Activated CD4-positive, alpha-beta memory T cell treated with anti-CD3 and anti-CD28 coated beads, Interleukin-2, amount 10 ng/mL, durations not matched to agents 7 days and 5 days (primary cell): Measurements from ENCODE around the gene FHL3. TPM values are rescaled to one million over a fixed set of nuclear protein-coding genes. Genes with fewer than 3 reads are reported as not detected.

Experiments
- CTCF ChIA-PET: fragments of 350-600 bp; sonication (Branson Sonifier 250); formaldehyde crosslinking; loops from one replicate; lab custom pipeline; 2021; ENCODE audit warnings: antibody characterized with exemption, inconsistent platforms; lab: Charles Lee
- POLR2A ChIA-PET: fragments of 350-600 bp; sonication (Branson Sonifier 250); formaldehyde crosslinking; loops from one replicate; lab custom pipeline; 2021; ENCODE audit warnings: antibody characterized with exemption; lab: Charles Lee
- DNase-seq: peaks from one replicate; pipeline ENCODE4 v3.0.0-alpha.2; 2020
- H3K27ac Mint-ChIP-seq: one replicate; pipeline ENCODE4 v1.8.0; 2021; ENCODE audit warnings: mild to moderate bottlenecking, mixed read lengths
- H3K27me3 Mint-ChIP-seq: one replicate; pipeline ENCODE4 v1.8.0; 2021; ENCODE audit warnings: mixed read lengths
- H3K36me3 Mint-ChIP-seq: one replicate; pipeline ENCODE4 v1.8.0; 2021; ENCODE audit warnings: low read depth, mixed read lengths
- H3K4me1 Mint-ChIP-seq: one replicate; pipeline ENCODE4 v1.8.0; 2021; ENCODE audit warnings: mixed read lengths
- H3K4me3 Mint-ChIP-seq: one replicate; pipeline ENCODE4 v1.8.0; 2021; ENCODE audit warnings: mild to moderate bottlenecking, mixed read lengths
- H3K9me3 Mint-ChIP-seq: one replicate; pipeline ENCODE4 v1.8.0; 2021; ENCODE audit warnings: mixed read lengths
- total RNA-seq, 2 experiments: library from RNA; stranded (reverse); gene quantifications; one replicate each; pipeline ENCODE4 v1.2.3, GENCODE V29; 2021

The FHL3 gene
- total RNA-seq, 2 experiments from 2014 or later: 9.1 to 9.8 TPM

DNA sequence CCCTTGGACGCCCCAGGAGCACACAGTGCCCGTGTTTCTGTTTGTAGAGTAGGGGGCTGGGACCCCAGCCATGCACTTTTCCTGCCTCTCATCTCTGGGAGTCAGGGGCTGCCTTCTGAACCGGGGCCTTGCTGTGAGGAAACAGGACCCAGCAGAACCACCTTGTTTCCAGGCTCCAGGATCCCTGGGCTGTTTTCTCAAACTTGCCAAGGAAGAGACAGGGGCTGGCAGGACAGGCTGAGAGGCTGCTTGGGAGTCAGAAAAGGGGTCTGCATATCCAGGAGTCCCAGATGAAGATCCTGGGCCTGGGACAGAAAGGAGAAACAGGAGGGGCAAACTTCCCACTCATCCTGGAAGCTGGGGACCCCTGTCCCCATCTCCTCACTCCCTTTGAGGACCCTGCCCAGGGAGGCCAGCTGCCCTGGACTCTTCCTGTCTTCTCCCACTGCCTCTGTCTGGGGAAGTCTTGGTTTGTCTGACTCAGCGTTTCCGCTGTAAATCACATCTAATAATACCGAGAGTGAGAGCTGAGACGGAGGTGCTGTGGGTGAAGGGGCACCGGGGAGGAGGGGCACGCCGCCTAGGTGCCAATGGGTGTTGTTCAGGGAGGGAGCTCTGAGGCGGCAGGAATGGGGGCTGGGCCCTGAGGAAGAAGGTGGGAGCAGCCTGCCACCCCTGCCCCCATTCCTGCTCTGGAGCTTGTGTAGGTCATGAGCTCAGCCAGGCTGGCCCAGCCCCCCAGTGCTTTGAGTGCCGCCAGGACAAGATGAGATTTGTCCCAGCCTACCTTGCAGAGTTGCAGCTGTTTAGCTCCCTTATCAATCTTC is 24.6 kb upstream of the FHL3 start:
- Mint-ChIP-seq H3K36me3 (peaks cover 5% of the 10 kb centered on the region), H3K9me3 (no peaks in the 10 kb centered on the region), H3K4me3 (no peak overlapping the region), H3K4me1 (peaks cover 54% of the 10 kb centered on the region), H3K27me3 (no peaks in the 10 kb centered on the region), H3K27ac (peak overlapping the region; percentile 52)
- ChIA-PET CTCF (interaction anchor here (0.5 to 3.9 kb wide), 12 partner anchors 10 to 1603 kb away, joined by 3 to 29 read pairs (median 3); partner anchors contain the start of gene MTF1), POLR2A (interaction anchor here (0.8 to 1.7 kb wide), 8 partner anchors 9 to 170 kb away, joined by 3 to 11 read pairs (median 3); partner anchors contain the start of genes SF3A3 and UTP11)
- peak; percentile 74 for DNase-seq

GRCh38 chr1:38029081-38029681 is 23.9 kb upstream of the FHL3 start:
- Mint-ChIP-seq H3K9me3 (no peaks in the 10 kb centered on the region), H3K4me1 (peaks cover 56% of the 10 kb centered on the region), H3K36me3 (peaks cover 8% of the 10 kb centered on the region), H3K4me3 (no peak overlapping the region), H3K27me3 (no peaks in the 10 kb centered on the region), H3K27ac (peak overlapping the region; percentile 52)
- CTCF ChIA-PET: interaction anchor here (0.7 to 3.9 kb wide), 10 partner anchors 11 to 562 kb away, joined by 3 to 29 read pairs (median 3); no protein-coding TSS in a partner anchor
- no peak for DNase-seq
- POLR2A ChIA-PET: interaction anchor here (1.0 to 2.0 kb wide), 4 partner anchors 10 to 169 kb away, joined by 3 to 11 read pairs (median 8); partner anchors contain the start of genes SF3A3 and UTP11

DNA sequence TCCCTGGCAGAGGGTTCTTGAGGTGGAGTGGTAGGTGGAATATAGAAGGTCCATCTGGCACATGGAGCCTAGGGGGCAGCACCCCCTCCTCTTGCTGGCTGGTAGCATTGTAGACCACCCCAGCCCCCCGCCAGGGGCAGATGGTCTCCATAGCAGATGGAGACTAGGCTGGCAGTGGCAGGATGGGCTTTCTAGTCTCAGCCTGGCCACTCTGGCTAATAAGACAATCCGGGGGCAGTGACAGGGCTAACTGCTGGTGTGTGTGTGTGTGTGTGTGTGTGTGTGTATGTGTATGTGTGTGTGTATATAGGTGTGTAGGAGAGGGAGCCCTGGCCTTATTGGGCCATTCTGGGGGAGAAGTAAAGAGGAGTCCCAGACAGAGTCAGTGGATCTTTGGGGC is 23.4 kb upstream of the FHL3 start:
- CTCF ChIA-PET: interaction anchor here (0.6 to 3.9 kb wide), 6 partner anchors 10 to 531 kb away, joined by 3 to 29 read pairs (median 4); partner anchors contain the start of gene SF3A3
- Mint-ChIP-seq H3K4me3 (no peak overlapping the region), H3K9me3 (no peaks in the 10 kb centered on the region), H3K27ac (peak overlapping the region; percentile 52), H3K36me3 (peaks cover 12% of the 10 kb centered on the region), H3K4me1 (peaks cover 56% of the 10 kb centered on the region), H3K27me3 (no peaks in the 10 kb centered on the region)
- POLR2A ChIA-PET: interaction anchor here (1.0 to 2.0 kb wide), 4 partner anchors 10 to 39 kb away, joined by 3 to 9 read pairs (median 4); partner anchors contain the start of genes SF3A3 and UTP11
- no peak for DNase-seq

GRCh38 chr1:38028105-38028591 is 22.8 kb upstream of the FHL3 start:
- peak; percentile 54 for DNase-seq
- POLR2A ChIA-PET: interaction anchor here (1.0 to 2.0 kb wide), 6 partner anchors 9 to 39 kb away, joined by 3 to 9 read pairs (median 4); partner anchors contain the start of genes SF3A3 and UTP11
- Mint-ChIP-seq H3K4me1 (peaks cover 56% of the 10 kb centered on the region), H3K27me3 (no peaks in the 10 kb centered on the region), H3K4me3 (no peak overlapping the region), H3K9me3 (no peaks in the 10 kb centered on the region), H3K36me3 (peaks cover 12% of the 10 kb centered on the region), H3K27ac (peak overlapping the region; percentile 52)
- CTCF ChIA-PET: interaction anchor here (0.6 to 3.9 kb wide), 5 partner anchors 10 to 178 kb away, joined by 3 to 29 read pairs (median 5); partner anchors contain the start of gene SF3A3

- H3K27ac Mint-ChIP-seq: peak overlapping the region; percentile 52
- ChIA-PET CTCF (interaction anchor here (0.7 to 3.9 kb wide), 7 partner anchors 9 to 808 kb away, joined by 3 to 29 read pairs (median 5); partner anchors contain the start of gene SF3A3), POLR2A (interaction anchor here (1.0 to 2.6 kb wide), 9 partner anchors 9 to 38 kb away, joined by 3 to 12 read pairs (median 4); partner anchors contain the start of genes POU3F1, SF3A3 and UTP11)
- H3K4me1 Mint-ChIP-seq: peaks cover 56% of the 10 kb centered on the region
- no peaks in the 10 kb centered on the region for H3K9me3 Mint-ChIP-seq
- no peaks in the 10 kb centered on the region for H3K27me3 Mint-ChIP-seq
- H3K4me3 Mint-ChIP-seq: no peak overlapping the region
- peaks cover 16% of the 10 kb centered on the region for H3K36me3 Mint-ChIP-seq
- no peak for DNase-seq
Observed at GRCh38 chr1:38027201-38028104, 22.1 kb upstream of the FHL3 start.

DNA sequence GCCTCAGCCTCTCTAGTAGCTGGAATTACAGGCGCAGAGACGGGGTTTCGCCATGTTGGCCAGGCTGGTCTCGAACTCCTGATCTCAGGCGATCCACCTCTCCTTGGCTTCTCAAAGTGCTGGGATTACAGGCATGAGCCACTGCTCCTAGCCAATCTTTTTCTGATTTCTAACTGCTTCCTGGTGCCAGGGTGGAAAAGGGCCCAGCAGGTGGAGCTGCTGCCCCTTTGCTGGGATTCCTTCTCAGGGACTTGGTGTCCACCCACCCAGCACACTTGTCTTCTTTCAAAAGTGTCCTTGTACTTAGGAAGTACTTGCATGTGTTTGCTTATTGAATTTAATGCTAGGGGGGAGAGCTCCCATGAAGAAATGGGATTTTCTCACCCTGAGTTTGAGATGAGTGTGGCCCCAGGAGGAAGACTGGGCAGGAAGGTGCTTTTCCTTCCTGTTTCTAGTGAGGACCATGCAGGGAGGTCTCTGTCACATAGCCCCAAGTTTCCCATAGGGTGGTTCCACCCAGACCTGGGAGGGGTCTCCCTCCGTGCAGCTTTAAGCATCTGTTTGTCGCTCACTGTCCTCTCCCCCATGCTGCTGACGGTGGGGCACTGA is 21.4 kb upstream of the FHL3 start:
- Mint-ChIP-seq H3K4me3 (no peak overlapping the region), H3K27ac (no peak overlapping the region), H3K9me3 (no peaks in the 10 kb centered on the region), H3K4me1 (peaks cover 55% of the 10 kb centered on the region), H3K36me3 (peaks cover 23% of the 10 kb centered on the region), H3K27me3 (no peaks in the 10 kb centered on the region)
- DNase-seq: peak; percentile 54
- POLR2A ChIA-PET: interaction anchor here (1.2 to 2.6 kb wide), 5 partner anchors 8 to 37 kb away, joined by 3 to 12 read pairs (median 5); partner anchors contain the start of genes POU3F1, SF3A3 and UTP11
- CTCF ChIA-PET: interaction anchor here (0.7 to 3.9 kb wide), 7 partner anchors 8 to 809 kb away, joined by 3 to 29 read pairs (median 3); no protein-coding TSS in a partner anchor

- Mint-ChIP-seq H3K36me3 (peaks cover 25% of the 10 kb centered on the region), H3K4me1 (peaks cover 47% of the 10 kb centered on the region), H3K27ac (no peak overlapping the region), H3K4me3 (no peak overlapping the region), H3K27me3 (no peaks in the 10 kb centered on the region), H3K9me3 (no peaks in the 10 kb centered on the region)
- ChIA-PET POLR2A (interaction anchor here (1.4 to 2.6 kb wide), 3 partner anchors 9 to 21 kb away, joined by 5 to 12 read pairs (median 5); partner anchors contain the start of genes POU3F1 and UTP11), CTCF (interaction anchor here (0.9 to 1.5 kb wide), 3 partner anchors 8 to 85 kb away, joined by 3 to 4 read pairs (median 4); no protein-coding TSS in a partner anchor)
- no peak for DNase-seq
Observed at GRCh38 chr1:38025664-38026063, 20.4 kb upstream of the FHL3 start.

DNA sequence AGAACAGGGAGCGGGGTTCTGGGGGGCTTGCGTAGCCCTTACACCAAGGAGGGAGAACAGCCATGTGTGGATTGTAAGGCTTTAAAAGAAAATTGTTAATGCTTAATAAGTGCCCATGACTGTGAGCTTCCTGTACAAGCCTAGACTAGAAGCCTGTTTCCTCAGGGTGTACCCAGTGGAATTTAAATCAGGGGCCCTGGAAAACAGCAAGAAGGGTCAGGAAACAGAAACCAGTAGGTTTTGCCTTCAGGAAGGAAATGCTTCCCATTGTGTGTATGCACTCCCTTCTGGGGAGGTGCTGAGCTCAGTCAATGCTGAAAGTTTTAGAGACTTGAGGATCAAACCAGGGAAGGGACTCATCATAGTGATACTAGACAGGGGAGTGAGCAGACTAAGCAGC is 19.9 kb upstream of the FHL3 start:
- CTCF ChIA-PET: interaction anchor here (1.3 to 1.5 kb wide), 2 partner anchors 46 to 85 kb away, joined by 3 to 4 read pairs; no protein-coding TSS in a partner anchor
- POLR2A ChIA-PET: interaction anchor here (0.8 to 2.6 kb wide), 3 partner anchors 9 to 16 kb away, joined by 3 to 12 read pairs (median 5); partner anchors contain the start of gene UTP11
- Mint-ChIP-seq H3K4me3 (no peak overlapping the region), H3K36me3 (peaks cover 29% of the 10 kb centered on the region), H3K27me3 (no peaks in the 10 kb centered on the region), H3K9me3 (no peaks in the 10 kb centered on the region), H3K27ac (no peak overlapping the region), H3K4me1 (peaks cover 44% of the 10 kb centered on the region)
- DNase-seq: no peak

DNA sequence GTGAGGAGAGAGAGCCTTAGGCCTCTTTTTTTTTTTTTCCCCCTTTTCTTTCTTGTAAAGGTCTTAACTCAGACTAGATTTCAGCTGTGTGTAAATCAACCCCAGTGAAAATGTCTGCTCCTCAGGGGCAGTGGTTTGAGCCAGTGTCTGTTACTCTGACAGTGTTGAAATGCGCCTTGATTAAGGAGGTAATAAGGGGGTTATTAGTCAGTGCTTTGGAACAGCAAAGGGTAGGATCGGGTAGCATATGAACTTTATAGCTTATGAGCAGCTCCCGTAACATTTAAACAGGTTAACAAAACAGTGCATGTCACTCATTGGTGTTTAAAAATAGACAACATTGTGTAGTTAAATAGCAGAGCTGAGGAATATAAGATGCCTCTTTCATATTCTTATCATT is 17.5 kb upstream of the FHL3 start:
- Mint-ChIP-seq H3K4me3 (no peak overlapping the region), H3K27ac (no peak overlapping the region), H3K9me3 (no peaks in the 10 kb centered on the region), H3K4me1 (peaks cover 27% of the 10 kb centered on the region), H3K27me3 (no peaks in the 10 kb centered on the region), H3K36me3 (peaks cover 44% of the 10 kb centered on the region)
- CTCF ChIA-PET: interaction anchor here (0.8 kb wide), 1 partner anchor 9 kb away, joined by 3 read pairs; no protein-coding TSS in a partner anchor
- no peak for DNase-seq
- POLR2A ChIA-PET: no interaction called here

DNA sequence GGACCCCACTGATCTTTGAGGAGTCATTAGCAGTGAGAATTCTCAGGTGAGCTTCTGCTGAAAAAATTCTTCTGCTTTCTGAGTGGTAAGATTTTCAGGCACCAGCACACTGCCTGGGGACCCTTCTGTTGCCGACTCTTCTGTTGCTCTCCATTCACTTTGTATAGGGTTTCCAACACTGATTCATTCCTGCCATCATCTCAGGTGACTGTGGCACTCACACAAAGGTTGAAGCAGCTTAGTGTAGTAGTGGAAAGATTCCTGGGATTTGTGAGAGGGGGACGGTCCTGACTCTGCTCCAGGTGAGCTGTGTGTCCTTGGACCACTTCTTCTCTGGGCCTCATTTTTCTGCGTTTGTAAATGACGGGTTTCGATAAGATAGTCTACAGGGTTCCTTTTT is 16.7 kb upstream of the FHL3 start:
- Mint-ChIP-seq H3K4me1 (peaks cover 18% of the 10 kb centered on the region), H3K9me3 (no peaks in the 10 kb centered on the region), H3K27me3 (no peaks in the 10 kb centered on the region), H3K27ac (no peak overlapping the region), H3K4me3 (no peak overlapping the region), H3K36me3 (peaks cover 47% of the 10 kb centered on the region)
- POLR2A ChIA-PET: no interaction called here
- no peak for DNase-seq
- CTCF ChIA-PET: no interaction called here

- Mint-ChIP-seq H3K4me3 (no peak overlapping the region), H3K27me3 (no peaks in the 10 kb centered on the region), H3K4me1 (peaks cover 14% of the 10 kb centered on the region), H3K27ac (no peak overlapping the region), H3K9me3 (no peaks in the 10 kb centered on the region), H3K36me3 (peaks cover 55% of the 10 kb centered on the region)
- POLR2A ChIA-PET: interaction anchor here (1.2 kb wide), 1 partner anchor 10 kb away, joined by 3 read pairs; no protein-coding TSS in a partner anchor
- no peak for DNase-seq
- CTCF ChIA-PET: interaction anchor here (0.8 to 6.0 kb wide), 4 partner anchors 11 to 214 kb away, joined by 6 to 39 read pairs (median 9); partner anchors contain the start of genes C1orf122 and SF3A3
Observed at GRCh38 chr1:38020396-38020795, 15.1 kb upstream of the FHL3 start.
